Measurements from ENCODE around the gene MUCL3.

Gene MUCL3

DNA sequence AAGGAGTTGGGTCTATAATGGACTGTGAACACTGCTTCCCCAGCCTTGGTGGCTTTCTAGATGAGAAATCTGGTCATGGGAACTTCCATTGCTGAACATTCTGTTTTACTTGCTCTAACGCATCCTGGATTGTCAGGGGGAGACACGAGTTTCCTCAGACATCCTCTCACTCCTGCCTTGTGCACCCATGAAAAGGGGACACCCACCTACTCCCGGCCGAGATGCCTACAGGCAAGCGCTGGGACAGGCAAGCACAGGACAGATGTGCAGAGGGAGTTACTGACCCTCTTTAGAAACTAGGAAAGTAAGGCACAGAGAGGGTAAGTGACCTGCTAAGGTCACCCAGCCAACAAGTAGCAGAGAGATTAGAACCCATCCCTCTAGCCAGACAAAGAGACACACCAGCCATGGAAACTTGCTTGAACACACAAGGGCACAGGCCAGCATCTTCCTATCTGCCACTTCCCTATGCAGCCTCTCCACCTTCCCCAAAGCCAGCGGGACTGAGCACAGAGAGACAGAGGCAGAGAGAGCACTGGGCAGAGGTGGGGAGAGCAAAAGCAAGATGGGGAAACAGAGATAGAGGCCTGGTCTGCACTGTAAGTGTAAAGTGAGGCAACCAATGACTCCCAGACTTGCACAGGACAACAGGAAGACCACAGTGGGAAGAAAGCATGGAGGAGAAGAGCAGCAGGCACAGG lies 8.0 kb upstream of the MUCL3 start:
- peaks cover 16% of the 10 kb centered on the region for H3K36me3 Mint-ChIP-seq (ENCODE audit: low read depth)
- H3K4me1 Mint-ChIP-seq = peaks cover 8% of the 10 kb centered on the region
- TF ChIP-seq, protein P1, sequence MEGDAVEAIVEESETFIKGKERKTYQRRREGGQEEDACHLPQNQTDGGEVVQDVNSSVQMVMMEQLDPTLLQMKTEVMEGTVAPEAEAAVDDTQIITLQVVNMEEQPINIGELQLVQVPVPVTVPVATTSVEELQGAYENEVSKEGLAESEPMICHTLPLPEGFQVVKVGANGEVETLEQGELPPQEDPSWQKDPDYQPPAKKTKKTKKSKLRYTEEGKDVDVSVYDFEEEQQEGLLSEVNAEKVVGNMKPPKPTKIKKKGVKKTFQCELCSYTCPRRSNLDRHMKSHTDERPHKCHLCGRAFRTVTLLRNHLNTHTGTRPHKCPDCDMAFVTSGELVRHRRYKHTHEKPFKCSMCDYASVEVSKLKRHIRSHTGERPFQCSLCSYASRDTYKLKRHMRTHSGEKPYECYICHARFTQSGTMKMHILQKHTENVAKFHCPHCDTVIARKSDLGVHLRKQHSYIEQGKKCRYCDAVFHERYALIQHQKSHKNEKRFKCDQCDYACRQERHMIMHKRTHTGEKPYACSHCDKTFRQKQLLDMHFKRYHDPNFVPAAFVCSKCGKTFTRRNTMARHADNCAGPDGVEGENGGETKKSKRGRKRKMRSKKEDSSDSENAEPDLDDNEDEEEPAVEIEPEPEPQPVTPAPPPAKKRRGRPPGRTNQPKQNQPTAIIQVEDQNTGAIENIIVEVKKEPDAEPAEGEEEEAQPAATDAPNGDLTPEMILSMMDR (IDR thresholded peaks at IDR 0.05; ENCODE audit: unreplicated experiment in 3 of 3) = no peak
- peaks cover 31% of the 10 kb centered on the region for H3K27me3 Mint-ChIP-seq (ENCODE audit: low read depth)
- H3K27ac Mint-ChIP-seq = no peak overlapping the region
- peaks cover 4% of the 10 kb centered on the region for H3K9me3 Mint-ChIP-seq
- no peak overlapping the region for H3K4me3 Mint-ChIP-seq

DNA sequence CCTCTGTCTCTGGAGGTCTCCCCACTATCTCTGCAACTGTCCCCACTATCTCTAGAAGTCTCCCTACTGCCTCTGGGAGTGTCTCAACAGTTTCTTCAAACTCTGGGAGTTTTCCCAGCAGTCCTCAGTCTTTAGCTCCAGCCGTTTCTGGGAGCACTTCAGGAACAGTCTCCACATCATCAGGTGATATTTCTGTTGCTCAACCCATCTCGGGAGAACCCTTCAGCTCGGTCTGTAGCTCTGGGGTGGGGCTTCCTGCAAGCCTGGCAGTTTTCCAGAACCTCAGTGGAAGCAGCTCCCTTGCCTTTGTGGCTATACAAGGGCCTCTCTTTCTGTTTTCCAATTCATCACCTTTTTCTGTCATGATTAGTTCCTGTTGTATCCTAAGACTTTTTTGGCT lies 5.8 kb upstream of the MUCL3 start:
- peaks cover 8% of the 10 kb centered on the region for H3K4me1 Mint-ChIP-seq
- TF ChIP-seq, protein P1 (IDR thresholded peaks at IDR 0.05; ENCODE audit: unreplicated experiment in 3 of 3) = no peak

GRCh38 chr6:30937265-30937664 lies 3.5 kb upstream of the MUCL3 start:
- TF ChIP-seq, protein P1 (IDR thresholded peaks at IDR 0.05; ENCODE audit: unreplicated experiment in 3 of 3) = no peak
- no peak overlapping the region for H3K4me3 Mint-ChIP-seq
- H3K36me3 Mint-ChIP-seq (ENCODE audit: low read depth) = no peaks in the 10 kb centered on the region
- H3K27ac Mint-ChIP-seq = no peak overlapping the region
- H3K4me1 Mint-ChIP-seq = peaks cover 8% of the 10 kb centered on the region
- H3K9me3 Mint-ChIP-seq = no peaks in the 10 kb centered on the region
- H3K27me3 Mint-ChIP-seq (ENCODE audit: low read depth) = peaks cover 43% of the 10 kb centered on the region

More for the DNA sequence above, 5.8 kb upstream of the MUCL3 start:
- Mint-ChIP-seq H3K4me3 (no peak overlapping the region), H3K36me3 (ENCODE audit: low read depth) (no peaks in the 10 kb centered on the region), H3K27ac (no peak overlapping the region), H3K9me3 (no peaks in the 10 kb centered on the region), H3K27me3 (ENCODE audit: low read depth) (peaks cover 38% of the 10 kb centered on the region)

- H3K36me3 Mint-ChIP-seq (ENCODE audit: low read depth) = no peaks in the 10 kb centered on the region
Observed at GRCh38 chr6:30938730-30939129, 2.0 kb upstream of the MUCL3 start.

GRCh38 chr6:30939473-30939872 lies 1.3 kb upstream of the MUCL3 start:
- TF ChIP-seq, protein P1 (IDR thresholded peaks at IDR 0.05; ENCODE audit: unreplicated experiment in 3 of 3) = no peak
- Mint-ChIP-seq H3K4me3 (no peak overlapping the region), H3K4me1 (peaks cover 13% of the 10 kb centered on the region), H3K27me3 (ENCODE audit: low read depth) (peaks cover 48% of the 10 kb centered on the region), H3K27ac (no peak overlapping the region), H3K9me3 (no peaks in the 10 kb centered on the region), H3K36me3 (ENCODE audit: low read depth) (no peaks in the 10 kb centered on the region)

More at GRCh38 chr6:30938730-30939129, 2.0 kb upstream of the MUCL3 start:
- TF ChIP-seq, protein P1 (IDR thresholded peaks at IDR 0.05; ENCODE audit: unreplicated experiment in 3 of 3) = no peak
- Mint-ChIP-seq H3K9me3 (no peaks in the 10 kb centered on the region), H3K27me3 (ENCODE audit: low read depth) (peaks cover 53% of the 10 kb centered on the region), H3K4me3 (no peak overlapping the region), H3K4me1 (peaks cover 13% of the 10 kb centered on the region), H3K27ac (no peak overlapping the region)
